GM19372 (cell line): ENCODE data around the gene IFT81.
"Not testable (repeated sequence)": the region's sequence is repeated elsewhere in the genome, so short reads cannot be mapped to it uniquely, and the experiment has no call there.

ENCODE experiments used
- ATAC-seq: cut with Tn5 transposase; IDR thresholded peaks from one replicate; pipeline ENCODE4 v1.9.1; 2021; ENCODE audit warnings: mild to moderate bottlenecking, low read depth, moderate library complexity; ENCODE audit not compliant: unreplicated experiment

Gene IFT81

DNA sequence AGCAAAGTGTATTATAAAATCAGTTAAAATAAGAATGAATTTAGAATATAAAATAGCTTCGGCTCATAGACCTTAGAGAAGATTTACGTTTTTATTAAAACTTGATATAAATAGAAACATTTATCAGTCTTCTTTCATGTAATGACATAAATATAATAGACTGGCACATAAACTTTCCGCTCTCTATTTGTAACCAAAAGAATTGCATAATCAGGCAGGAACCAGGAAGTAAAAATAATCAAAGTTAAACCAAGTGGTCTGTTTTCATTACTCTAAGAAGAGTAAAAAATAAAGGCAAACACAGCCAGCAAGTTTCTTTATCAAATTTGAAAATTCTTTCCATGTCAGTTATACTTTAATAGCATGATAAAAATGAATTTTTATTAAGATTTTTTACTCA lies 110.6 kb downstream of the IFT81 start:
- ATAC-seq: no peak

DNA sequence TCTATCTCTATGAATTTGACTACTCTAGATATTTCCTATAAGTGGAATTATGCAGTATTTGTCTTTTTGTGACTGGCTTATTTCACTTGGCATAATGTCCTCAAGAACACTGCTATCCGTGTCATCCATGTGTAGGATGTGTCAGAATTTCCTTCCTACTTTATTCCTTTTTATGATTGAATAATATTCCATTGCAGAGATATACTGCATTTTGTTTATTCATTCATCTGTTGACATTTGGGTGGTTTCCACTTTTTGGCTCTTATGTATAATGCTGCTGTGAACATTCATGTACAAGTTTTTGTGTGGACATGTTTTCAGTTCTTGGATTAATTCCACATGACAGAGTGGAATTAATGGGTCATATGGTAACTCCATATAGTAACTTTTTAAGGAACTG lies 111.2 kb downstream of the IFT81 start:
- ATAC-seq: no peak

DNA sequence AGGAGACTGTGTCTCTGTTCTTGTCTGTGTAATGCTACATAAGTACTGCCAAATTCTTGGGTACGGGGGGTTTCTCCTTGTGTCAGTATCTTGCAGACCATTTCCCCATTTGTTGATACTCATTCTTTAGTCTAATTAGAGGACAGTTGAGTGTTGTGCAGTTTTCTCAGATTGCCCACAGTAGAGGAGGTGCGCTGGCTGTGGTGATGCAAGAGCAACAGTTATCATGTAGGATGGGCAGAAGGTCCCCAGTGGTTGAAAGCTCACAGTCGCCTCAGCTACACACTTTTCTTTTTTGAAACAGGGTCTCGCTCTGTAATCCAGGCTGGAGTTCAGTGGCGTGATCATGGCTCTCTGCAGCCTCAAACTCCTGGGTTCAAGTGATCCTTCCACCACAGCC lies 119.1 kb downstream of the IFT81 start:
- no peak for ATAC-seq

DNA sequence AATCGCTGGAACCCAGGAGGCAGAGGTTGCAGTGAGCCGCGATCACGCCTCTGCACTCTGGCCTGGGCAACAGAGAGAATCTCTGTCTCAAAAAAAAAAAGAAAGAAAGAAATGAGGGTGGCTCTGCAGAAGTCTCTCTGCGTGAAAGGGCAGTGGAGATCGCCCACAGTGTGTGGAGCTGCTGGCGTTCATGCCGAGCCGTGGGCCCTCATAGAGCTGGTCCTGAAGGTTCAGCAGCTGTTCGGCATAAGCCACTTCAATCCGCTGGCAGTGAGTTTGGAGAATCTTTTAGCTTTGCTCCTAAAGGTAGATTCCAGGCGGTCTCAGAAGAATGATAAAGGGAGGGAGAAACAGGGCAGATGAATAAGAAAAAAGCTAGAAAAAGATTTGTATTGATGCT lies 120.2 kb downstream of the IFT81 start:
- ATAC-seq: no peak

DNA sequence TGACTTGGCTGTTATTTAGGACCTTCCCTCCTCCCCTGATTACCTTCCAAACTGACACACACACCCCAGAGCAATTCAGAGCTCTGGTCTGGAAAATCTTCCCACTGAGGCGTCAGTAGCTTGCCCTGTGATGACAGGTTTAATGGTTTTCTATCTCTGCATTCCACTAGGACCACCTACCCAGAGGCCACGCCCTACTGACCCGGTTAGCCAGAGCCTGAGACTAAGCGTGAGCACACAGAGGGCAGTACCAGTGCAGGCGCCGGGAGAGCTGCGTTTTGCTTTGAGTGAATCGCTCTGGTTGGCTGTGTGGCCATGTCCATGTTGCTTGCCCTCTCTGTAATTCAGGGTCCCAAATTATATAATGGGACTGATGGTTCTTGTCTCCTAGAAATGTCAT lies 120.7 kb downstream of the IFT81 start:
- no peak for ATAC-seq

DNA sequence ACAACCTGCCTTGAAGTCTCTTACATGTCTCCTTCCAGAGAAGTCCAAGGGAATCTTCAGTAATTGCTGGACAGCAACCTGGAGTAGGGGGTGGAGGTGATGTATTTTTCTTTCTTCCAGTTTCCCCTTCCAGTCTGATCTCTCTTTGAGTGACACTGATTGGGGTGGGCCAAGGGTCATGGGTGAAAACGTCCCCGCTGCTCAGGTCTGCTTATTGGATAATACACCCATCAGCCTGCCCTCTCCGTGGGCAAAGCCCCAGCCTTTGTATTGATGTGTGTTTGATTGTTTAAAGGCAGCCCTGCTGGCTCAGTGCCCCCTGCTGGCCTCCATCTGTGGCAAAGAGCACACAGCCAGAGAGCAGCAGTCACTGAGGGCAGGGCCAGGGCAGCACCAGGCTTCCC lies 121.2 kb downstream of the IFT81 start:
- ATAC-seq: no peak

DNA sequence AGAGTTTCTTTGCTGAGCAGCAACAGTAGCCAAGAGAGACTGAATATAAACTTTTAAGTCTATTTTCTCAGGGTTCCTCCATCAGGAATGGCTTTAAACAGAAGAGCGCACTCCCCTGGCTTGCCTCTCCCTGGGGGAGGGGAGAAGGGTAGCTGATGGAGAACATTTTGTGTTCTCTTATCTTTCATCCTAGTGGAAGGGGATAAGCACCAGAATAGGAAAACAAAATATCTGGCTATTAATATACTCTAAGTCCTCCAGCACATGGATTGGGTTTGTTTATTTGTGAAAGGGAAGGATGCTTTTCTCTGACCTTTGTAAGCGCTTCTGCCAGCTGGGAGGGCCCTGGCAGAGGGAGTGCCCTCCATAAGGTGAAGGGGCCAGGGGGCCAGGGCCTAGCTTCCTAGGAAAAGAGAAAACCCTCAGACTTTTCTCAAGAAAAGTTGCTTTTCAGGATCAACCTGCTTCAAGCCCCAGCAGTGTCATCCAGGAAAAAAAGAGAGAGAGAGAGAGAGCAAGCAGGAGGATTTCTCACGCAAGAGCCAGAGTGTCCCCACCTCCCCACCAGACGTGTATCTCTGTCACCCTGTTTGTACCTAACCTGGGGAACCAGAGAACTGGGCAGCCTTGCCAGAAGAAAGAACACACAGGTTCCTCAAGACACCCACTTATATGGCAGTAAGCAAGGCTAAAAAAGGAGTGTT lies 122.6 kb downstream of the IFT81 start:
- ATAC-seq: no peak

DNA sequence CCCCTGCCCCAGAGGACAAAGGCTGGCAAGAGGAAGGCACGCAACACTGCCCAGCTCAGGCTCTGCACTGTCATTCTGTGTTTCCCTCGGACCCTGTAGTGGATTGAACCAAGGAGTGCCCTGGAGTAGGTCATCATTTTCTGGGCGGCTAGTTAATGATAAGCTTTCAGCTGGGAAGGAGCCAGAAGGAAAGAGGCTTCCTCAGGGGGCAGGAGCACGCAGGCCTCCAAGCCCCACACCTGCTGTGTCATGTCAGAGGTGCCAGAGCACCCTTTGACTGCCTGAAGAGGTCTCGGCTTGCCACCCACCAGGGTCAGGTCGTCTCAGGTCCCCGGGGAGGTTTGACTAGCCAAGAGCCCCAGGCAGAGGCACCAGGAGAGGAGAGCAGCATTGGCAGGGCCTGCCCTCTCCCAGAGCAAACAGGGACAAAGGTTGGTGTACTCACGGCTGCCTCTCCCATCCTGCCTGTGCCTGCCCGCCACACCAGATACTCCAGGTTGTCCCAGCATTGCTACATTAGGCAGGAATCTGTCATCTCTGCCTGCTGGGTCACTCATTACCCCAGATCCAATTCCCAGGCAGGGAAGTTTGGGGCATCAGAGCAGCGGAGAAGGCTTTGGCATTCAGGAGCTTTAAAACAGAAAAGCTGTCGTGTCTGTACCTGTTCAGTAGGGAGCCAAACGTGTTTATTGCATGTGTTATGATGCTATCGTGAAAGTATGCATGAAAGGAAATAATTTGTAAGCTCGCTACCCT lies 123.4 kb downstream of the IFT81 start:
- no peak for ATAC-seq

DNA sequence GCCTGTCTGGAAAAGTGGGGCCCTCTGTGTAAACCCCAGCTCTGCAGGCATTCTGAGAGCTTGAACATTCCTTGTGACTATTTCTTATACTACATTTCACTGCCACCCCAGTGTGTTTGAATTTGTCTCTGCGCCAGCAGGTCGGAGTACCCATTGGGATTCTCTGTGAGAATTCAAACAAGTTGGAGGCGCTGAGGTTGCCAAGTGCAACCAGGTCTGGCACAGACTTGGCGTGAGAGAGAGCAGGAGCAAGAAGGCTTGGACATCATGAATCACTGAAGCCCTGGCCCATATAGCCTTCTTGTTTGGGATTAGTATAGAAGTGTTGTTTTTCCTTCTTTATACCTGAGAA lies 123.9 kb downstream of the IFT81 start:
- ATAC-seq: no peak

DNA sequence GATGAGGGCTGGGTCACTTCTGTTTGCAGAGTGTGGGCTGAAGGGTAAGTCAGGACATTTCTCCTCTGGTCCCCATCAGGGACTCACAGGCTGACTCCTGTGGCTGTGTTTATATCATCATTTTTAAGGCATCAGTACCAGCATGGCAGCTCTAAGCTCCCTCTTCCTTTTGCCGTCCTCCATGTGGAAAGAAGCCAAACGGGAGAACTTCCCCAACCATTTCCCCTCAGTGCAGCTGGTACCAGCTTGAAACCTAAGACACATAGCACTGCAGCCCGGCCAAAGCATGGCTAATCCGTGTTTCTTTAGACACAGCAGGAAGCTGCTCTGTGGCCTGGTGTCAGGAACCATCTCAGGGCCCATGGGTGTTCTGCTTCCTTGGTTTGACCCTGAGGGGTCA lies 124.9 kb downstream of the IFT81 start:
- ATAC-seq: no peak

DNA sequence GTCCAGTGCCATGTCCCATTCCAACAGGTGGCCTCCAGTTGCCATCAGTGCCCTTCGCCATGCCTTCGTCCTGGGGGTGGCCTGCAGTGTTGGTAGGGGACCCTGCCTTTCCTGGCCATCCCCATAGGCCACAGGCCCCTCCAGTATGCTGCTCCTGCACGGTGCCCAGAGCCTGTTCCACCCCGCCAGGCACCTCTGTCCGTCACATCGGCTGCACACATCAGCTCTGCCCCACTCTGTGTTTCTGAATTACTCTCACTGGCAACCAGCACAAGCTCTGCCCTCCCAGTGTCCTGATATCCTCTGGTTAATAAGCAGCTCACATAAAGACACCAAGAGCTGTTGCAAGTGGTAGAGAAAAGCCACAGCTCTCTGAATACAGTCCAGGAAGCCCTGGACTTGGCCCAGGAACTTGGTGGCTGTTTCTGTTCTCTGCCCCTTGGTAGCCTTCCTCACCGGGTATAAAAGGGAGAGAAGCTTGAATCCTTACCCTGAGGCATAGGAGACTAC lies 125.6 kb downstream of the IFT81 start:
- ATAC-seq: no peak

DNA sequence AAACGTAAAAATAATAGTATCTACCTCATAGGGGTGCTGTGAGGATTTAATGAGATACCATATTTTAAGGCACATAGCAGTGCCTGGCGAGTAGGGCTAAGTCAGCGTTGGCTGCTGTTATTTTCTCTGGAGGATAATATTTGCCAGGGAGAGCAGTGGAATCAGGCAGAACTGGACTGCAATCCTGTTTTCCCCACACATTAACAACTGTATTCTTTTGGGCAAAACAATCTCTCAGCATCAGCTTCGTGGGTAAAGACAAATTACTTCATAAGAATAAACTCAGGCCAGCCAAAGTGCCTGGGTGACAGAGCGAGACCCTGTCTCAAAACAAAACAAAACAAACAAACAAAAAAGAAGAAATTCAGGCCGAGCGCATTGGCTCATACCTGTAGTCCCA lies 127.2 kb downstream of the IFT81 start:
- ATAC-seq: no peak

DNA sequence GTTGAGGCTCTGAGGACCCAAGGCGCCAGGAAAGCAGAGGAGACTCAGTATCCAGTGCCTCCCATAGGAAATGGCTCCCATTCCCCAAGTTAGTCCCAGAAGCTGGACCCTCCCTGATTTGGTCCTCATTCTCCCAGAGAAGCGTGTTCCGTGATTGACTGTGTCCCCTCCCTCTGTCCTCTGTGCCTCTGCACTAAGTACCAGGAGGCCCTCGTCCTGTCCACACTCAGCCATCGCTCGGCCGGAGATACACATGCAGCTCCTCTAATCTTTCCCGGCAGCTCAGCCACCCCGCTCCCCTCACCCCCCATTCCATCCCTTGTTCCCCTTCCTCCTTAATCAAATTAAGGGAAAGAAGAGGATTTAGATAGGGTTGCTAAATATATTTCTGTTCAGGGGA lies 128.6 kb downstream of the IFT81 start:
- ATAC-seq: no peak

DNA sequence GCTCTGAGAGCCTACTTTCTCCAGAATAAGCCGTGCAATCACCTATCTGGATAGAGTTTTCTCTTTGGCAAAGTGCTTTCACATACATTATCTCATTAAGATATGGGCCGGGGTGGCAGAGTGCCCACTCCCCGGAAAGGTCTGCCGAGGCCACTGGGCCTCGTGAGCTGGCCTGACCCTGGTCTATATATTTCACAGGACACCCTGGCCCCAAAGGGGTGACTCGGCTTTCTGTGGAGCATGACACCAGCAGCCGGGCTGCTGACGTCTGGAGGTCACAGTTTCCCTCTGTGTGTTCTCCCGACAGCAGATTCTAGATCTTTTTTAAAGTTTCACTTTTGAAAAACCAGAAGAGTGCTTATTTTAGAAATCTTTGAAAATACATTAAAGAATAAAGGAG lies 129.0 kb downstream of the IFT81 start:
- no peak for ATAC-seq

DNA sequence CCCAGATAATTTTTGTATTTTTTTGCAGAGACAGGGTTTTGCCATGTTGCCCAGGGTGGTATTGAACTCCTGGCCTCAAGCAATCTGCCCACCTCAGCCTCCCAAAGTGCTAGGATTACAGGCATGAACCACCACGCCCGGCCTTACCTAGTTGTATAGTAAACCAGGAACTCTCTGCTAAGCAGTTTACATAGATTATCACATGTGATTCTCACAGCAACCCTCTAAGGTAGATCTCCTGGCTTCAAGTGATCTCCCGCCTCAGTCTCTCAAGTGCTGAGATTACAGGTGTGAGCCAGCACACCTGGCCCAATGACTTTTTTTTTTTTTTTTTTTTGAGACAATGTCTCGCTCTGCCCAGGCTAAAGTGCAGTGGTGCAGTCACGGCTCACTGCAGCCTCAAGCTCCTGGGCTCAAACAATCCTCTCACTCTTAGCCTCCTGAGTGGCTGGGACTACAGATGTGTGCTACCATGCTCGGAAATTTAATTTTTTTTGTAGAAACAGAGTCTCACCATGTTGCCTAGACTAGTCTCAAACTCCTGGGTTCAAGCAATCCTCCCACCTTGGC lies 130.9 kb downstream of the IFT81 start:
- ATAC-seq: no peak

DNA sequence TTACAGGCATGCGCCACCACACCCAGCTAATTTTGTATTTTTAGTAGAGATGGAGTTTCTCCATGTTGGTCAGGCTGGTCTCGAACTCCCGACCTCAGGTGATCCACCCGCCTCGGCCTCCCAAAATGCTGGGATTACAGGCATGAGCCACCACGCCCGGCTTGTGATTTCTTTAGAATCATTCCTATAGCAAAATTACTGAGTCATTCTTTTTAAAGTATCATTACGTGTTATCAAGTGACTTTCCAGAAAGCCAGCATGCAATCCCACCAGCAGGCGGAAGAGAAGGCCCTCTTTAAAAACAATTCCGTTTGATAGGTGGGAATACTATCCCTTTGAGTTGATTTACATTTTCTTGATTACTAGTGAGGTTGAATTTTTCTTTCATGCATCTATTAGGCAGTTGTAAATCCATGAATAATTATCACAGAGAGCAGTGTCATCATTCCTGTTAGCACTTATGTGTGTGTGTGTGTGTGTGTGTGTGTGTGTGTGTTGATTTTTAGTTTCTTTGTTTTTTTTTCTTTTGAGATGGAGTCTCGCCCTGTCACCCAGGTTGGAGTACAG lies 131.8 kb downstream of the IFT81 start:
- not testable (repeated sequence) for ATAC-seq

DNA sequence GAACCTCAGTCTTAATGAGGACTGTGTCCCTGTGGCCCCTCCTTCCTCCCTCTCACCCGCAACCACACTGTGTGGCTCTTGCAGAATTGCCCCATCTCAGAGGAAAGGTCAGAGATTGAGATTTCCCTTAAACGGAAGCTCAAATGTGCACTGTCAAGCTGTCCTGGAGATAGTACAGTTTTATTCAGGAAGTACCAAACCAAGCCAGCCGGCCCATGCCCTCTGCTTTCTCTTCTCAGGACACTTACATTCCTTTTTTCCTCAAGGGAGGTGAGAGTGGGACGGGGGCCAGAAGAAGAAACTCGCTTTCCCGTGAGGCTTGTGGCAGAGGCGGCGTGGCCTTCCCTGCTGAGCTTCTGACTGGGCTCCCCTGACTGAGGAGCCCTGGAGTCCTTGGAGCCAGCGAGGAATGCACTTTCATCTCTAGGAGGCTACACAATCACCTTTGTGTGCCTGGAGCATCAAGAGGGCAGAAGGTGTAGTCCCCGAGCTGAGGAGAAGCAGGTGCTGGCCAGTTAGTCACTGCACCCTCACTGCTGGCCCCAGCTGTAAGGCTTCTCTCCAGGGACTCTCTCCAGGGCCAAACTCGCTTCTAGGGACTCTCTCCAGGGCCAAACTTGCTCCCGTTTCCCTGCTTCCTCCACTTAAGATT lies 132.7 kb downstream of the IFT81 start:
- no peak for ATAC-seq

DNA sequence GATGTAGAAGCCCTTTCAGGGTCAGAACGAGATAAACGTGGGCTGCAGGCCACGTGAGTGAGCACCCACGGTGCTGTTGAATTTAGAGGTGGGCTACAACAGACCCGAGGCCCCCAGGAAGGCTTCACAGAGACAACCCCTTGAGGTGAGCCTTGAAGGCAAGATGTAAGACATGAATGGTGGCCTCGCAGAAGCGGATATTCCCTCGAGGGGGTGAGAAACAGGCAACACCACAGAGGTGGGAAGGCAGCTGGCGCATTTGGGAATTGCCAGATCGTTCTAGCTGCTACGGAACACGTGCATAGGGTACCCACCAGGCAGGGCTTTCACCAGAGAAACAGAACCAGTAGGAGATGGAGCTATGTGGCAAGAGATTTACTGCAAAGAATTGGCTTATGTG lies 134.3 kb downstream of the IFT81 start:
- ATAC-seq: no peak

DNA sequence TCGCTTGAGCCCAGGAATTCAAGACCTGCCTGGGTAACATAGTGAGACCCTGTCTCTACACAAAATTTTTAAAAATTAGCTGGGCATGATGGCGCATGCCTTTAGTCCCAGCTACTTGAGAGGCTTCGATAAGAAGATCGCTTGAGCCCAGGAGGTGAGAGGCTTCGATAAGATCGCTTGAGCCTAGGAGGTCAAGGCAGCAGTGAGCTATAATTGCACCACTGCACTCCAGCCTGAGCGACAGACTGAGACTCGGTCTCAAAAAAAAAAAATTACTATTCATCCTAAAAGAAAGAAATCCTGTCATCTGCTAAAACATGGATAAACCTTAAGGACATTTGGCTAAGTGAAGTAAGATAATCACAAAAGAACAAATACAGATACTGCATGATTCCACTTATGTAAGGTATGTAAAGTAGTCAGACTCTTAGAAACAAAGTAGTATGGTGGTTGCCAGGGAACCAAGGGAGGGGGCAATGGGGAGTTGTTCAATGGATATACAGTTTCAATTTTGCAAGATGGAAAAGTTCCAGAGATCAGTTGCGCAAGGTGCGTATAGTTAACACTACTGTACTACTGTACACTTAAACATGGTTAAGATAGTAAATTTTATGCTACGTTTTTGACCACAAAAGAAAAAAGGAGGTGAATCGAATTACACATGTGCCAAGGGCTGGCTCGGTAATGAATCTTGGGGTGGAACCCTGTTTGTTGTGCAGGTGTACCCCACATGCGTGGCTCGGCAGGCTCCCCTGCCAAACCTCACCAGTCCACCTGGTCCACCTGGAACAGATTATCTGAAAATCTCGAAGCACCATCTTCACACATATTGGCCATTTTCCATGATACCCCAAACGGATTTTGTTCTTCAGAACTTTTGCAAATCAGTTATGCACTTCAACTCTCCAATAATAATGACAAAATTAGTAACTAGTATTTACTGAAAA lies 138.6 kb downstream of the IFT81 start:
- no peak for ATAC-seq

DNA sequence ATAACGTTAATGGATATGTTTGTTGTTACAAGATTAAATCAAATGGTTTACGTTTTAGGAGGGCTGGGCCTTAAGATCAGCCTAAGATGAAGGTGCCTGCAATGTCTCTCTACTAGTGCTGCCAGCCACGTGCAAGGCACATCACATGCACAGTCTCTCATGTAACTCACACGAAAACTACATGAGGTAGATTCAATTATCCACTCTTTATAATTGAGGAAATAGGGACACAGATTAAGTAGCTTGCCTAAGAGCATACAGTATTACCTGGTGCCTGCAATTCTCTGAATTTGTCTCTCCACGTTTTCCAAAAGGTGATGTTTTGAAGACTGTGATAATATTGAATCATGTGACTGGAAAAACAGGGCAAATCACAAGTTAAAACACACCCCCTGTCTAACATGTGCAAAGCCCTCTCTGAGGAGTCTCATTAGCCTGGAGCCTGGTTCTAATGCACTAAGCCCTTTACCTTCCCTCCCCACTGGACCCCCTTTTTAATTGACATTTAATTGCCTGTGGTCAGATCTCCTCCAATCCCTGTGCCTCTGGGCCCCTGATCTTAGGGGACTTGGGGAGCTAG lies 142.3 kb downstream of the IFT81 start:
- no peak for ATAC-seq
